Measurements from ENCODE around the gene OTOL1. TPM values are rescaled to one million over a fixed set of nuclear protein-coding genes. Genes with fewer than 3 reads are reported as not detected.
"Not testable (repeated sequence)": the region's sequence is repeated elsewhere in the genome, so short reads cannot be mapped to it uniquely, and the experiment has no call there.

OTOL1 gene
- total RNA-seq, 1 donor from 2014 or later = not detected

GRCh38 chr3:161475905-161476304, 20.7 kb upstream of the OTOL1 start:
- Histone ChIP-seq H4K20me1 (ENCODE audit: low read depth) (no peaks in the 10 kb centered on the region), H3K4me1 (no peaks in the 10 kb centered on the region), H3F3A (ENCODE audit: low read depth) (no peaks in the 10 kb centered on the region), H3K79me2 (ENCODE audit: low read depth) (no peaks in the 10 kb centered on the region), H3K36me3 (no peaks in the 10 kb centered on the region), H3K9me3 (ENCODE audit: low read depth) (no peaks in the 10 kb centered on the region), H2AFZ (replicated peaks) (no peak overlapping the region), H3K4me3 (no peak overlapping the region), H3K27me3 (no peaks in the 10 kb centered on the region), H3K4me2 (no peak overlapping the region), H3K9ac (no peak overlapping the region), H3K27ac (no peak overlapping the region)
- H3K9me3 Mint-ChIP-seq = no peaks in the 10 kb centered on the region
- TF ChIP-seq EZH2phosphoT487 (IDR thresholded peaks at IDR 0.05) (no peak), EZH2 (IDR thresholded peaks at IDR 0.05) (no peak)
- TF ChIP-seq, protein P1, sequence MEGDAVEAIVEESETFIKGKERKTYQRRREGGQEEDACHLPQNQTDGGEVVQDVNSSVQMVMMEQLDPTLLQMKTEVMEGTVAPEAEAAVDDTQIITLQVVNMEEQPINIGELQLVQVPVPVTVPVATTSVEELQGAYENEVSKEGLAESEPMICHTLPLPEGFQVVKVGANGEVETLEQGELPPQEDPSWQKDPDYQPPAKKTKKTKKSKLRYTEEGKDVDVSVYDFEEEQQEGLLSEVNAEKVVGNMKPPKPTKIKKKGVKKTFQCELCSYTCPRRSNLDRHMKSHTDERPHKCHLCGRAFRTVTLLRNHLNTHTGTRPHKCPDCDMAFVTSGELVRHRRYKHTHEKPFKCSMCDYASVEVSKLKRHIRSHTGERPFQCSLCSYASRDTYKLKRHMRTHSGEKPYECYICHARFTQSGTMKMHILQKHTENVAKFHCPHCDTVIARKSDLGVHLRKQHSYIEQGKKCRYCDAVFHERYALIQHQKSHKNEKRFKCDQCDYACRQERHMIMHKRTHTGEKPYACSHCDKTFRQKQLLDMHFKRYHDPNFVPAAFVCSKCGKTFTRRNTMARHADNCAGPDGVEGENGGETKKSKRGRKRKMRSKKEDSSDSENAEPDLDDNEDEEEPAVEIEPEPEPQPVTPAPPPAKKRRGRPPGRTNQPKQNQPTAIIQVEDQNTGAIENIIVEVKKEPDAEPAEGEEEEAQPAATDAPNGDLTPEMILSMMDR (IDR thresholded peaks at IDR 0.05) = no peak
- no peaks in the 10 kb centered on the region for H3K4me1 Mint-ChIP-seq
- H3K36me3 Mint-ChIP-seq = no peaks in the 10 kb centered on the region
- H3K27ac Mint-ChIP-seq = no peak overlapping the region
- no peak overlapping the region for H3K4me3 Mint-ChIP-seq
- H3K27me3 Mint-ChIP-seq (ENCODE audit: insufficient read depth, low read depth) = peaks cover 2% of the 10 kb centered on the region
- DNase-seq (ENCODE audit: low spot score) = no peak

DNA sequence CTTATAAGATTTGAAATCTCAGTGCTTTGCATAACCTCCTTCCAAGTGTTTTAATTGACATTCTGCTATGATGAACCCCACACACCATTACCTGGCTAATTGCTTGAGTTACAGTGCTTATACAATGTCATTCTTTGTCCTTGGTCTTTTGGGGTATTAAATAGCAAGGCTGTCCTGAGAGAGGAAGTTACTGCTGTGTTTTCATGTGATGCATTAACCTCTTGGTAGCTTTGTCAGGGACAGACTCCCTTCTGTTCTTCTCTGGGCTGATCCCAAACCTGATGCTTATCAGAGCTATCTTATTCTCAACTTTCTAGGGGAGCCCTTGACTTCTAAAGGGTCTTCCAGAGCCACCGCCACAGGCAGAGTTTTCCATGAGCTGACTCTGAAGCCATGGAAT, 12.4 kb upstream of the OTOL1 start:
- H3K9me3 Mint-ChIP-seq = no peaks in the 10 kb centered on the region
- H3K27ac ChIP-seq = no peak overlapping the region
- no peak overlapping the region for H3K4me2 ChIP-seq
- no peaks in the 10 kb centered on the region for H4K20me1 ChIP-seq (ENCODE audit: low read depth)
- no peaks in the 10 kb centered on the region for H3K27me3 ChIP-seq
- H3K36me3 Mint-ChIP-seq = no peaks in the 10 kb centered on the region
- no peaks in the 10 kb centered on the region for H3F3A ChIP-seq (ENCODE audit: low read depth)
- H3K36me3 ChIP-seq = no peaks in the 10 kb centered on the region
- no peak overlapping the region for H3K4me3 Mint-ChIP-seq
- DNase-seq (ENCODE audit: low spot score) = no peak
- no peaks in the 10 kb centered on the region for H3K27me3 Mint-ChIP-seq (ENCODE audit: insufficient read depth, low read depth)
- H3K4me1 Mint-ChIP-seq = no peaks in the 10 kb centered on the region
- no peak overlapping the region for H3K4me3 ChIP-seq
- H3K9ac ChIP-seq = no peak overlapping the region
- no peaks in the 10 kb centered on the region for H3K4me1 ChIP-seq
- H3K27ac Mint-ChIP-seq = no peak overlapping the region
- H2AFZ ChIP-seq (replicated peaks) = no peak overlapping the region
- no peaks in the 10 kb centered on the region for H3K9me3 ChIP-seq (ENCODE audit: low read depth)
- no peak for TF ChIP-seq EZH2 (IDR thresholded peaks at IDR 0.05)
- TF ChIP-seq, protein P1 (IDR thresholded peaks at IDR 0.05) = no peak
- no peak for TF ChIP-seq EZH2phosphoT487 (IDR thresholded peaks at IDR 0.05)
- H3K79me2 ChIP-seq (ENCODE audit: low read depth) = no peaks in the 10 kb centered on the region

GRCh38 chr3:161488284-161488683, 8.3 kb upstream of the OTOL1 start:
- not testable (repeated sequence) for H3K4me1 ChIP-seq; H3K4me1 Mint-ChIP-seq; DNase-seq (ENCODE audit: low spot score); H3K27me3 Mint-ChIP-seq (ENCODE audit: insufficient read depth, low read depth); H3K9me3 ChIP-seq (ENCODE audit: low read depth); H3F3A ChIP-seq (ENCODE audit: low read depth); H3K27ac Mint-ChIP-seq; H4K20me1 ChIP-seq (ENCODE audit: low read depth); H3K4me2 ChIP-seq; H3K79me2 ChIP-seq (ENCODE audit: low read depth); H3K9me3 Mint-ChIP-seq; H3K4me3 Mint-ChIP-seq; H3K9ac ChIP-seq; H3K36me3 ChIP-seq; H3K4me3 ChIP-seq; H3K27me3 ChIP-seq; H2AFZ ChIP-seq (replicated peaks); H3K27ac ChIP-seq; H3K36me3 Mint-ChIP-seq

DNA sequence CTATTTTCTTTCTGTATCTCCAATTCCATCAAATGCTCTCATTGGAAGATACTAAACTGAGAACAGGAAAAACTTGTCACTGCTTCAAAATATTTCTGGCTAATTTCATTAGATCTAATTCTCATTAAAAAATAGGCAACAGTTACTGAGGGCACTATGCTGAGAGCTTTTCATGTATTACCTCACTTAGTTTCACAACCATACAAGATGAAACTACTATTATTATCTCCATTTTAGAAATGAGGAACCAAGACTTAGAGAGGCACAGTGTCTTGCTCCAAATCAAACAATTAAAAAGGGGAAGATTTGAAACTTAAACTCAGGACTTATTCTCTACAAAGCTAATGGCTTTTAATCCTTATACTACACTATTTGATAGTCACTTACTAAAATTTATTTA, 7.2 kb upstream of the OTOL1 start:
- Mint-ChIP-seq H3K36me3 (no peaks in the 10 kb centered on the region), H3K9me3 (peaks cover under 1% of the 10 kb centered on the region), H3K4me3 (no peak overlapping the region), H3K4me1 (no peaks in the 10 kb centered on the region), H3K27me3 (ENCODE audit: insufficient read depth, low read depth) (no peaks in the 10 kb centered on the region), H3K27ac (no peak overlapping the region)
- Histone ChIP-seq H3K36me3 (no peaks in the 10 kb centered on the region), H3F3A (ENCODE audit: low read depth) (no peaks in the 10 kb centered on the region), H3K27ac (no peak overlapping the region), H3K9ac (no peak overlapping the region), H3K4me3 (no peak overlapping the region), H3K27me3 (no peaks in the 10 kb centered on the region), H3K9me3 (ENCODE audit: low read depth) (no peaks in the 10 kb centered on the region), H3K79me2 (ENCODE audit: low read depth) (no peaks in the 10 kb centered on the region), H4K20me1 (ENCODE audit: low read depth) (no peaks in the 10 kb centered on the region), H3K4me2 (no peak overlapping the region), H3K4me1 (no peaks in the 10 kb centered on the region), H2AFZ (replicated peaks) (no peak overlapping the region)
- no peak for DNase-seq (ENCODE audit: low spot score)
- TF ChIP-seq EZH2 (IDR thresholded peaks at IDR 0.05) = no peak
- no peak for TF ChIP-seq EZH2phosphoT487 (IDR thresholded peaks at IDR 0.05)
- TF ChIP-seq, protein P1 (IDR thresholded peaks at IDR 0.05) = no peak

DNA sequence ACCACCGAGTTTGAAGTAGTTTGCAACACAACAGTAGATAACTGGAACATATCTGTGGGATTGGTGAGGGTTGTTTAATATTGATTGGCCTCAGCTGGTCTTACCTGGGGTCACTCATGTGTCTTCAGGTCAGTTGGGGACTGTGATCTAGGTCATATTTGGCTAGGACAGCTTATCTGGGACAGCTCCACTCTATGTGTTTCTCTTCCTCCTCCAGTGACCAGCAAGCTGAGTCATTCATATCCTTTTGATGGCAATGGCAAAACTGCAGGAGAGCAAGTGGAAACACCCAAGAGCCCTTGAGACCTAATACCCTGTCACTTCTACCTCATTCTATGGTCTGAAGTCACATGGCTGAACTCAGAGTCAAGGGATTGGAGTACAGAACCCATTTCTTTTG, 5.8 kb upstream of the OTOL1 start:
- not testable (repeated sequence) for H3K4me1 Mint-ChIP-seq; DNase-seq (ENCODE audit: low spot score); H3K36me3 ChIP-seq; H3K9me3 ChIP-seq (ENCODE audit: low read depth); H3K4me2 ChIP-seq; H3F3A ChIP-seq (ENCODE audit: low read depth); H2AFZ ChIP-seq (replicated peaks); H4K20me1 ChIP-seq (ENCODE audit: low read depth); H3K27me3 Mint-ChIP-seq (ENCODE audit: insufficient read depth, low read depth); H3K4me3 Mint-ChIP-seq; H3K4me3 ChIP-seq; H3K27me3 ChIP-seq; H3K4me1 ChIP-seq; H3K79me2 ChIP-seq (ENCODE audit: low read depth); H3K27ac ChIP-seq; H3K36me3 Mint-ChIP-seq; H3K9ac ChIP-seq; H3K9me3 Mint-ChIP-seq; H3K27ac Mint-ChIP-seq

Measured in neural progenitor cell (in vitro differentiated cells).